Thymus (tissue), 11 donors: ENCODE results near the gene MDH2. TPM values are rescaled to one million over a fixed set of nuclear protein-coding genes. Genes with fewer than 3 reads are reported as not detected.
"Not testable (repeated sequence)": the region's sequence is repeated elsewhere in the genome, so short reads cannot be mapped to it uniquely, and the experiment has no call there.

Experiments used
- DNase-seq, 9 donors: peaks; one replicate each; pipeline ENCODE4 v3.0.0-alpha.2; 2013; ENCODE audit warnings: low spot score in 9 of 9, low read depth in 6 of 9, missing footprints in 1 of 9
- H3K27ac ChIP-seq, 2 donors: one replicate each; pipeline ENCODE4 v1.5.1; 2013; ENCODE audit warnings: control low read depth in 1 of 2, low read depth in 1 of 2, low read length in 1 of 2, mild to moderate bottlenecking in 1 of 2, moderate library complexity in 1 of 2
- H3K27me3 ChIP-seq, 2 donors: one replicate each; pipeline ENCODE4 v1.5.1; 2013; ENCODE audit warnings: low read length in 1 of 2; ENCODE audit not compliant: control insufficient read depth in 2 of 2, insufficient read depth in 1 of 2
- H3K36me3 ChIP-seq, 2 donors: one replicate each; pipeline ENCODE4 v1.5.1; 2013; ENCODE audit warnings: low read length in 1 of 2, mild to moderate bottlenecking in 1 of 2, moderate library complexity in 1 of 2; ENCODE audit not compliant: control insufficient read depth in 2 of 2, insufficient read depth in 2 of 2
- H3K4me1 ChIP-seq, 2 donors: one replicate each; pipeline ENCODE4 v1.5.1; 2013; ENCODE audit warnings: low read length in 2 of 2; ENCODE audit not compliant: control insufficient read depth in 2 of 2, insufficient read depth in 2 of 2
- H3K4me3 ChIP-seq, 2 donors: one replicate each; pipeline ENCODE4 v1.5.1; 2013; ENCODE audit warnings: low read length in 2 of 2, control low read depth in 1 of 2, mild to moderate bottlenecking in 1 of 2
- H3K9me3 ChIP-seq, 2 donors: one replicate each; pipeline ENCODE4 v1.5.1; 2013; ENCODE audit warnings: low read length in 1 of 2, mild to moderate bottlenecking in 1 of 2; ENCODE audit not compliant: control insufficient read depth in 2 of 2, insufficient read depth in 1 of 2
- WGBS: extraction: QIAGEN DNeasy Blood & Tissue Kit; methylation state at CpG from one replicate; pipeline ENCODE4 v1.1.7; 2013; 5-methylcytosine and 5-hydroxymethylcytosine counted together
- polyA plus RNA-seq: library from polyadenylated mRNA; stranded (reverse); fragments of 200-250 nt; gene quantifications from one replicate; pipeline ENCODE4 v1.2.3, GENCODE V29; 2013
- total RNA-seq: library from RNA; stranded (reverse); fragments of 120-200 nt; gene quantifications from one replicate; pipeline ENCODE4 v1.2.4, GENCODE V29; 2013
- donor health status: healthy.

MDH2 gene
- total and polyA plus RNA-seq, 2 donors, result 57.5 to 69.7 TPM

DNA sequence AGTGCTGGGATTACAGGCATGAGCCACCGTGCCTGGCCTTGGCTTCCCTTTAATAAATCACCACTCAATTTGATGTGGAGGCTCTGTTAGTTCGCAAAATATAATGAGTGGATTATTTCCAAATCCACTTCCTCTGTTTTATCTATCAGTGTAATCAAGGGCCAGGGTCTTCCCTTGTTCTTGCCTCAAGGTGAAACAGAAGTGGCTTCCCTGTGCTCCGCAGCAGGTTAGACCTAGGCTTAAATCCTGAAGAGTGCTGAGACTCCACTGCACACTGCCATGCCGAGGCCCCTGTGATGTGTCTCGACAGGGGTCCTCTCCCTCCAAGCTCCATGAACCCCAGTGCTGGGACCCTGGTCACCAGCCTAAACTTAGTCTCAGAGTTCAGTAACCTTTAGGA lies 59.0 kb downstream of the MDH2 start:
- Histone ChIP-seq H3K36me3 (no peaks in the 10 kb centered on the region), H3K4me3 (no peak overlapping the region), H3K27ac (no peak overlapping the region), H3K4me1 (no peaks in the 10 kb centered on the region), H3K27me3 (no peaks in the 10 kb centered on the region), H3K9me3 (no peaks in the 10 kb centered on the region)
- WGBS, result 89% methylated on average over 5 of the region's 5 CpGs
- no peak for DNase-seq

DNA sequence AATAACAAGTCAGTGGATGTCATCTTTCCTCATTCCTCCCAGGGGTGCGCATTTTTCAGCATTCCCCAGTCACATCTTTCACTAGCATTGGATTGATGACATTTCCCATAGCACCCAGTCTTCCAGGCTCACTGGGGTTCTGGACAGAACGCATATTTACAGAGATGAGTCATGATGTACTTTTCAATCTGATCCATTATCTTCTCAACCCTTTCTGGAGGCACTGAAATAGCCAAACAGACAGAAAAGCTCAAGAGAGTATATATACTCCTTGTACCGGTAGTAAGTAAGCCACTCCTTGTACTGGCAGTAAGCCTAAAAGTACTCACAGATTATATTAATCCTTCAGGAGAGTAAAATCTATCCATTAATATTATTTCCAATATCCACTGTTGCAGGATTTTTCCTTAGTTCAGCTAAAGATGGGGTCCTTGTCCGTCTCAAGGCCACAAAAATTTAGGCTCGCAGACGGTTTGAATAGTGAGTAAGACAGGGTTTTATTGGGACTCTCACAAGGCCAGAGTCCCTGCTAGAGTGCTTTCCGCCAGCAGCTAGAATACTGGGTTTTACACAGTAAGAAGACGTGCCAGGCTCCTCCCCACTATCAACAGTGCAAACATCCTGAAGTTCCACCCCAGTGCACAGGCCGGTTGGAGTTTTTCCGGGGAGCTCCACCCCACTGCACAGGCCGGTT lies 60.8 kb downstream of the MDH2 start:
- DNase-seq, result no peak
- H3K4me3 ChIP-seq, result no peak overlapping the region
- no peaks in the 10 kb centered on the region for H3K27me3 ChIP-seq
- WGBS, result 93% methylated on average over 11 of the region's 11 CpGs
- no peaks in the 10 kb centered on the region for H3K9me3 ChIP-seq
- H3K27ac ChIP-seq, result no peak overlapping the region
- no peaks in the 10 kb centered on the region for H3K4me1 ChIP-seq
- no peaks in the 10 kb centered on the region for H3K36me3 ChIP-seq

DNA sequence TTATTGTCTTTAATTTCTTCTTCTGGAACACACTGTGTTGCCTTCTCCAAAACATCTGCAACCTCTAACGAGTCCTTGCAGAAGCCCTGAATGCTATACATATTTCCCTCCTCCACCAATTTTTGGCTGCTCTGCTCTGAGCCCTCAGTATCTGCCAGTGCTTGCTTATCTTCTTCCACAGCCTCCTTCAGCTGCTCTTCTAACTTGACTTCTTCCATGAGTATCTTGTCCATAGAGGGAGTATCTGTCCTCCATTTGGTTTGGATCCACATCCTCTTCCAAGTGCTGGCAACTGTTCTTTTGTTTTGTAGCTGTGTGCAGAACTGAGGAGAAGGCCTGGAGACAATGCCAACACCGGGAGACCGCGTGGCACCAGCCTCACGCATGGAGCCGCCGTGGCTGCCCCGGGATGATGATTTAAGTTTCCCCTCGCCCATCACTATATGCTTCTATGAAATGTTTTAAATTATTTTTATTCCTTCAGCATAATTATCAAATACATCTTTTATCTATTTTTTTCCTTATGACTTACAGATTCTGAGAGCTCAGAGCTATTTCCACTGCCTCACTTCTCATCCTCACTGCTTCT lies 65.2 kb downstream of the MDH2 start:
- not testable (repeated sequence) for H3K36me3 ChIP-seq, H3K27me3 ChIP-seq, H3K4me3 ChIP-seq, H3K27ac ChIP-seq, H3K9me3 ChIP-seq, DNase-seq, H3K4me1 ChIP-seq
- WGBS, result 97% methylated on average over 9 of the region's 9 CpGs

DNA sequence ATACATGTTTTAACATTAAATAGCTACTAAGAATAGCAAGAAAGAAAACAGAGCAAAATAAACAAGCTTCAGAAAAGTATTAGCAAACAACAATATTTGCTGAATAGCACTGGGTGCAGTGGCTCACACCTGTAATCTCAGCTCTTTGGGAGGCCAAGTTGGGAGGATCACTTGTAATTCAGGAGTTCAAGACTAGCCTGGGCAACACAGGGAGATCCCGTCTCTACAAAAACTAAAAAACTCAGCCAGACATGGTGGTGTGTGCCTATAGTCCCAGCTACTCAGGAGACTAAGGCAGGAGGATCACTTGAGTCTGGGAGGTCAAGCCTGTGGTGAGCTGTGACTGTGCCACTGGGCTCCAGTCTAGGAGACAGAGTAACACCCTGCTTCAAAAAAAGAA lies 66.8 kb downstream of the MDH2 start:
- 100% methylated on average over 1 of the region's 1 CpG for WGBS

More for the DNA sequence above, 66.8 kb downstream of the MDH2 start:
- H3K4me3 ChIP-seq, DNase-seq, H3K36me3 ChIP-seq, H3K4me1 ChIP-seq, H3K27ac ChIP-seq, H3K9me3 ChIP-seq, H3K27me3 ChIP-seq: not testable (repeated sequence)

Other genes starting within 250 kb of the MDH2 start
- gene CCL24, start 234.3 kb upstream of the MDH2 start, total RNA-seq, result 0.19 TPM
- gene CCL24, start 234.3 kb upstream of the MDH2 start, polyA plus RNA-seq, result 0.78 TPM
- 18.3 TPM for gene RHBDD2, start 169.1 kb upstream of the MDH2 start, total RNA-seq
- 90.7 TPM for gene RHBDD2, start 169.1 kb upstream of the MDH2 start, polyA plus RNA-seq
- gene POR, start 133.0 kb upstream of the MDH2 start, total RNA-seq, result 44.6 TPM
- 114 TPM for gene POR, start 133.0 kb upstream of the MDH2 start, polyA plus RNA-seq
- 6.8 TPM for gene TMEM120A, start 53.5 kb upstream of the MDH2 start, total RNA-seq
- gene TMEM120A, start 53.5 kb upstream of the MDH2 start, polyA plus RNA-seq, result 48.8 TPM
- gene STYXL1, start 106 bp upstream of the MDH2 start, total RNA-seq, result 36.9 TPM
- gene STYXL1, start 106 bp upstream of the MDH2 start, polyA plus RNA-seq, result 55.9 TPM
- 0.05 TPM for gene SRRM3, start 153.8 kb downstream of the MDH2 start, total RNA-seq
- 1.4 TPM for gene SRRM3, start 153.8 kb downstream of the MDH2 start, polyA plus RNA-seq